Activated CD4-positive, alpha-beta memory T cell treated with anti-CD3 and anti-CD28 coated beads, Interleukin-2, amount 10 ng/mL, durations not matched to agents 7 days and 5 days (primary cell): ENCODE measurements around the gene ZFYVE26. TPM values are rescaled to one million over a fixed set of nuclear protein-coding genes. Genes with fewer than 3 reads are reported as not detected.
"Not testable (repeated sequence)": the region's sequence is repeated elsewhere in the genome, so short reads cannot be mapped to it uniquely, and the experiment has no call there.

Experiments used
- CTCF ChIA-PET: fragments of 350-600 bp; sonication (Branson Sonifier 250); formaldehyde crosslinking; loops from one replicate; lab custom pipeline; 2021; ENCODE audit warnings: antibody characterized with exemption, inconsistent platforms; lab: Charles Lee
- POLR2A ChIA-PET: fragments of 350-600 bp; sonication (Branson Sonifier 250); formaldehyde crosslinking; loops from one replicate; lab custom pipeline; 2021; ENCODE audit warnings: antibody characterized with exemption; lab: Charles Lee
- DNase-seq: peaks from one replicate; pipeline ENCODE4 v3.0.0-alpha.2; 2020
- H3K27ac Mint-ChIP-seq: one replicate; pipeline ENCODE4 v1.8.0; 2021; ENCODE audit warnings: mild to moderate bottlenecking, mixed read lengths
- H3K27me3 Mint-ChIP-seq: one replicate; pipeline ENCODE4 v1.8.0; 2021; ENCODE audit warnings: mixed read lengths
- H3K36me3 Mint-ChIP-seq: one replicate; pipeline ENCODE4 v1.8.0; 2021; ENCODE audit warnings: low read depth, mixed read lengths
- H3K4me1 Mint-ChIP-seq: one replicate; pipeline ENCODE4 v1.8.0; 2021; ENCODE audit warnings: mixed read lengths
- H3K4me3 Mint-ChIP-seq: one replicate; pipeline ENCODE4 v1.8.0; 2021; ENCODE audit warnings: mild to moderate bottlenecking, mixed read lengths
- H3K9me3 Mint-ChIP-seq: one replicate; pipeline ENCODE4 v1.8.0; 2021; ENCODE audit warnings: mixed read lengths
- total RNA-seq, 2 experiments: library from RNA; stranded (reverse); gene quantifications; one replicate each; pipeline ENCODE4 v1.2.3, GENCODE V29; 2021

Gene ZFYVE26
- total RNA-seq, 2 experiments from 2014 or later, result 20.8 to 21.4 TPM

GRCh38 chr14:67734675-67735074 lies 81.7 kb downstream of the ZFYVE26 start:
- POLR2A ChIA-PET, result no interaction called here
- no peaks in the 10 kb centered on the region for H3K9me3 Mint-ChIP-seq
- H3K36me3 Mint-ChIP-seq, result no peaks in the 10 kb centered on the region
- peaks cover 1% of the 10 kb centered on the region for H3K4me1 Mint-ChIP-seq
- DNase-seq, result no peak
- CTCF ChIA-PET, result no interaction called here
- H3K27me3 Mint-ChIP-seq, result no peaks in the 10 kb centered on the region
- no peak overlapping the region for H3K27ac Mint-ChIP-seq
- H3K4me3 Mint-ChIP-seq, result no peak overlapping the region

- Mint-ChIP-seq H3K36me3 (no peaks in the 10 kb centered on the region), H3K27ac (no peak overlapping the region), H3K4me1 (no peaks in the 10 kb centered on the region), H3K27me3 (no peaks in the 10 kb centered on the region), H3K4me3 (no peak overlapping the region), H3K9me3 (no peaks in the 10 kb centered on the region)
- POLR2A ChIA-PET, result no interaction called here
- CTCF ChIA-PET, result no interaction called here
- no peak for DNase-seq
Observed at GRCh38 chr14:67733616-67734015, 82.8 kb downstream of the ZFYVE26 start.

GRCh38 chr14:67729072-67729885 lies 87.1 kb downstream of the ZFYVE26 start:
- POLR2A ChIA-PET, result no interaction called here
- Mint-ChIP-seq H3K4me1 (no peaks in the 10 kb centered on the region), H3K27ac (no peak overlapping the region), H3K36me3 (no peaks in the 10 kb centered on the region), H3K4me3 (no peak overlapping the region), H3K9me3 (peaks cover 3% of the 10 kb centered on the region), H3K27me3 (peaks cover 3% of the 10 kb centered on the region)
- CTCF ChIA-PET, result interaction anchor here (0.6 kb wide), 1 partner anchor 13 kb away, joined by 5 read pairs; no protein-coding TSS in a partner anchor
- DNase-seq, result no peak

- Mint-ChIP-seq H3K4me1 (no peaks in the 10 kb centered on the region), H3K9me3 (peaks cover 4% of the 10 kb centered on the region), H3K27me3 (peaks cover 12% of the 10 kb centered on the region), H3K27ac (no peak overlapping the region), H3K4me3 (no peak overlapping the region), H3K36me3 (no peaks in the 10 kb centered on the region)
- DNase-seq, result no peak
- CTCF ChIA-PET, result interaction anchor here (1.1 kb wide), 1 partner anchor 61 kb away, joined by 3 read pairs; no protein-coding TSS in a partner anchor
- POLR2A ChIA-PET, result no interaction called here
Observed at GRCh38 chr14:67728258-67728657, 88.1 kb downstream of the ZFYVE26 start.

- no peak overlapping the region for H3K27ac Mint-ChIP-seq
- no peak for DNase-seq
- H3K4me3 Mint-ChIP-seq, result no peak overlapping the region
- no peaks in the 10 kb centered on the region for H3K36me3 Mint-ChIP-seq
- H3K9me3 Mint-ChIP-seq, result peaks cover 4% of the 10 kb centered on the region
- peaks cover 20% of the 10 kb centered on the region for H3K27me3 Mint-ChIP-seq
- ChIA-PET POLR2A (no interaction called here), CTCF (interaction anchor here (1.1 kb wide), 1 partner anchor 60 kb away, joined by 3 read pairs; no protein-coding TSS in a partner anchor)
- peaks cover 6% of the 10 kb centered on the region for H3K4me1 Mint-ChIP-seq
Observed at GRCh38 chr14:67727361-67727760, 89.0 kb downstream of the ZFYVE26 start.

- ChIA-PET POLR2A (no interaction called here), CTCF (no interaction called here)
- Mint-ChIP-seq H3K4me3 (no peak overlapping the region), H3K27me3 (peaks cover 35% of the 10 kb centered on the region), H3K36me3 (no peaks in the 10 kb centered on the region), H3K27ac (no peak overlapping the region), H3K4me1 (peaks cover 21% of the 10 kb centered on the region), H3K9me3 (peaks cover 4% of the 10 kb centered on the region)
- no peak for DNase-seq
Observed at GRCh38 chr14:67725171-67725570, 91.2 kb downstream of the ZFYVE26 start.

- H3K4me3 Mint-ChIP-seq, result no peak overlapping the region
- ChIA-PET POLR2A (interaction anchor here (1.5 kb wide), 1 partner anchor 38 kb away, joined by 3 read pairs; no protein-coding TSS in a partner anchor), CTCF (interaction anchor here (0.9 kb wide), 1 partner anchor 63 kb away, joined by 3 read pairs; no protein-coding TSS in a partner anchor)
- no peak for DNase-seq
- H3K27me3 Mint-ChIP-seq, result peaks cover 38% of the 10 kb centered on the region
- H3K27ac Mint-ChIP-seq, result no peak overlapping the region
- no peaks in the 10 kb centered on the region for H3K36me3 Mint-ChIP-seq
- peaks cover 23% of the 10 kb centered on the region for H3K4me1 Mint-ChIP-seq
- peaks cover 4% of the 10 kb centered on the region for H3K9me3 Mint-ChIP-seq
Observed at GRCh38 chr14:67722293-67722692, 94.1 kb downstream of the ZFYVE26 start.

GRCh38 chr14:67721875-67722274 lies 94.5 kb downstream of the ZFYVE26 start:
- Mint-ChIP-seq H3K27ac (no peak overlapping the region), H3K36me3 (no peaks in the 10 kb centered on the region), H3K4me1 (peaks cover 23% of the 10 kb centered on the region), H3K27me3 (peaks cover 38% of the 10 kb centered on the region), H3K4me3 (no peak overlapping the region), H3K9me3 (peaks cover 4% of the 10 kb centered on the region)
- ChIA-PET POLR2A (no interaction called here), CTCF (interaction anchor here (0.9 kb wide), 1 partner anchor 63 kb away, joined by 3 read pairs; no protein-coding TSS in a partner anchor)
- DNase-seq, result no peak

- ChIA-PET POLR2A (no interaction called here), CTCF (no interaction called here)
- no peak for DNase-seq
- Mint-ChIP-seq H3K4me1 (peaks cover 23% of the 10 kb centered on the region), H3K4me3 (no peak overlapping the region), H3K36me3 (no peaks in the 10 kb centered on the region), H3K9me3 (peaks cover 4% of the 10 kb centered on the region), H3K27ac (no peak overlapping the region), H3K27me3 (peaks cover 38% of the 10 kb centered on the region)
Observed at GRCh38 chr14:67719866-67720265, 96.5 kb downstream of the ZFYVE26 start.

GRCh38 chr14:67719385-67719784 lies 97.0 kb downstream of the ZFYVE26 start:
- H3K4me1 Mint-ChIP-seq, result peaks cover 23% of the 10 kb centered on the region
- DNase-seq, H3K36me3 Mint-ChIP-seq, H3K27ac Mint-ChIP-seq, CTCF ChIA-PET, H3K4me3 Mint-ChIP-seq, POLR2A ChIA-PET, H3K9me3 Mint-ChIP-seq: not testable (repeated sequence)
- H3K27me3 Mint-ChIP-seq, result peaks cover 36% of the 10 kb centered on the region

- peaks cover 28% of the 10 kb centered on the region for H3K27me3 Mint-ChIP-seq
- ChIA-PET POLR2A (no interaction called here), CTCF (no interaction called here)
- no peak overlapping the region for H3K4me3 Mint-ChIP-seq
- no peaks in the 10 kb centered on the region for H3K9me3 Mint-ChIP-seq
- no peak for DNase-seq
- H3K27ac Mint-ChIP-seq, result no peak overlapping the region
- H3K36me3 Mint-ChIP-seq, result no peaks in the 10 kb centered on the region
- peaks cover 23% of the 10 kb centered on the region for H3K4me1 Mint-ChIP-seq
Observed at GRCh38 chr14:67718265-67718664, 98.1 kb downstream of the ZFYVE26 start.

- H3K9me3 Mint-ChIP-seq, result no peaks in the 10 kb centered on the region
- ChIA-PET CTCF (no interaction called here), POLR2A (no interaction called here)
- peaks cover 14% of the 10 kb centered on the region for H3K4me1 Mint-ChIP-seq
- no peak overlapping the region for H3K4me3 Mint-ChIP-seq
- H3K36me3 Mint-ChIP-seq, result no peaks in the 10 kb centered on the region
- H3K27me3 Mint-ChIP-seq, result peaks cover 18% of the 10 kb centered on the region
- H3K27ac Mint-ChIP-seq, result no peak overlapping the region
- no peak for DNase-seq
Observed at GRCh38 chr14:67717048-67717447, 99.3 kb downstream of the ZFYVE26 start.

GRCh38 chr14:67710209-67710608 lies 106.2 kb downstream of the ZFYVE26 start:
- DNase-seq, result no peak
- Mint-ChIP-seq H3K27me3 (peaks cover 8% of the 10 kb centered on the region), H3K27ac (no peak overlapping the region), H3K36me3 (peaks cover 6% of the 10 kb centered on the region), H3K4me1 (no peaks in the 10 kb centered on the region), H3K9me3 (peaks cover 13% of the 10 kb centered on the region), H3K4me3 (no peak overlapping the region)
- CTCF ChIA-PET, result interaction anchor here (0.9 to 1.7 kb wide), 2 partner anchors 43 to 91 kb away, joined by 3 read pairs; no protein-coding TSS in a partner anchor
- POLR2A ChIA-PET, result no interaction called here
